GM19025 (cell line): ENCODE results near the gene HELZ.
"Not testable (repeated sequence)": the region's sequence is repeated elsewhere in the genome, so short reads cannot be mapped to it uniquely, and the experiment has no call there.

Experiments used
- ATAC-seq: cut with Tn5 transposase; IDR thresholded peaks from one replicate; pipeline ENCODE4 v1.9.1; 2021; ENCODE audit warnings: mild to moderate bottlenecking, low read depth, moderate library complexity; ENCODE audit not compliant: unreplicated experiment

HELZ gene

DNA sequence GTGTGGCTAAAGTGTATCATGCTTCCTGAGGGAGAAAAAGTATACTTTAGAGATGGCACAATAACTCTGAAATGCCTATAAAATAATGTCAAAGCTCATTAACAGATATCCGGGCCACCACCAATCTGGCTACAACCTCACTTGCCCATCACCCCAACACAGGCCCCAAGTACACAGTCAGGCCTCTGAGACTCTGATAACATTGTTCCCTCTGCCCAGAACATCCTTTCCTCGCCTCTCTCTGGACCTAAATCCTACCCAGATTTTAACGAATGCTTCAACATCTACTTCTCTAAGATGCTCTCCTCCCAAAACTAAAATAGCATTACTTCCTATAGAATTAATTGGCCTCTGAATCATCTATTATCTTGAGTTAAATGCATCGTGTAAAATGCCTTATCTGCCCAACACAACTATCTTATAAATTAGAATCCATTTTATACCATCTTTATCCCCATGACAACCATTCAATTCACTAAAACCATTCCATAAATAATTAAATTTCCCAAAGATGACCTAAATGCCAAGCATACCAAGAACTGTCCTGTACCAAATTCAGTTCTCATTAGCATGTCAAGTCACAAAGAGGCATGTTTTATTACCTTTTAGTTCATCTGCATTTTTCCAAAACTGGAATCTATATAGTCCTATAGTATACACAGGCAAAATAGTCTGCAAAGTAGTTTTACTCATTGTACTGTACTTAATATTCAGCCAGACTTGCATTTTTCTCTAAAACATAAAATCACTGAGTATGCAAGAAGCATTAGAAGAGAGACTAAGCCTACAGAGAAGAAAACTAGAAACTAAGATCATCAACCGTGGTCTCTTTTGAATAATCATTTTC is 15.7 kb downstream of the HELZ start:
- no peak for ATAC-seq

DNA sequence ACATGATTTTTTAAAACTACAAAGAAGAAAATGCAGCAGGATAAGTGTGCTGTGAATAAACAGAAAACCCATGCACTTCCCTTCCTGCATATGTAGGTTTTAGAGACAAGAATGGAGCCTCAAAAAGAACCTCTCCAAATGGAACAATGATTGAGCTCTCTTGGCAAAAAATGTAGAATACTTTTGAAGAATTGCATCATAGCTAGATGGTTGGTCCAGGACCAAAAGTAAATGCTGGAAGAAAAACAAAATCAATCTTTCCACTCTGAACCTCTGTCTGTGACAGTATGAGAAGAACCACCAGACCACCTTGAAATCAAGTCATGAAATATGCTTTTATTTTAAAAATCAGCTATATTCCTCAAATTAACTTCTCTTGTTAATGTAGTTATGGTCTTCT is 17.5 kb downstream of the HELZ start:
- ATAC-seq, result no peak

DNA sequence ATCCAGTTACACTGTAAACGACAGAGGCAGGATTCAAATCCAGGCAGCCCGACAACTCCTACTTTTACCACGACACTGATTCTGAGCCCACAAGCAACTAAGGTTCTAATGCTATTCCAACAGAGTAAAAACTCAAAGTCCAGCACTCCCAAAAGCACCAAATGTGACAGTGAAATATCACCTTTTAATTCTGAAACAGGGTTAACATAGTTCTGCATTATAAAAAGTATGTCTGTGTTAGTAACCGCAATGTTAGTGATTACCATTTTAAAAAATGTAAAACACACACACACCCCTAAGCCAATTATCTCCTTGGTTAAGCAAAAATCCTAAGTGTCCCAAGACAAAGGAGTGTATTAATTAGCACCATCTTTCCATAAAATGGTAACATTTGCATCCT is 19.7 kb downstream of the HELZ start:
- ATAC-seq, result no peak

DNA sequence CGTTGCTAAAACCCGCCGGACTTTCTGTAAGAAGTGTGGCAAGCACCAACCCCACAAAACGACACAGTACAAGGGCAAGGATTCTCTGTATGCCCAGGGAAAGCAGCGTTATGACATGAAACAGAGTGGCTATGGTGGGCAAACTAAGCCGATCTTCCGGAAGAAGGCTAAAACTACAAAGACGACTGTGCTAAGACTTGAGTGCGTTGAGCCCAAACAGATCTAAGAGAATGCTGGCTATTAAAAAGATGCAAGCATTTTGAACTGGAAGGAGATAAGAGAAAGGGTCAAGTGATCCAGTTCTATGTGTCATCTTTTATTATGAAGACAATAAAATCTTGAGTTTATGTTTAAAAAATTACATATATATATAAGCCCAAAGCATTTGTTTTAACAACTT is 20.3 kb downstream of the HELZ start:
- ATAC-seq, result no peak

DNA sequence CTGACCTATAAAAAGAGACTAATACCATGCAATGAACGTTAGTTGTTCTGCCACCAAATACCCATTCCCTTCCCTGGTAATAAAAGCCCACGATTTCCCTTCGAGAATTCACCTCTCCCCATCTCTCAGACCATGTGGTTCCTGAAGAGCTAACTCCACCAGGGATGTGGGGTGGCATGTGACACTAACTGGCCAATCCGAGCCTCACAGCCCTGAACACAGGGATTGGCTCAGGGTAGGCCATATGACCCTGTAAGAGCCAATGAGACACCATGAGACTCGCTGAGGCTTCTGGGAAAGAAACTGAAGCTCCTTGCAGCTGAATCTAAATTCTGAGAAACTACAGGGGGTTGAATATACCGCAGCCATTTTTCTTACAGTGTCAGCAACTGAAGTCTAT is 21.1 kb downstream of the HELZ start:
- no peak for ATAC-seq

DNA sequence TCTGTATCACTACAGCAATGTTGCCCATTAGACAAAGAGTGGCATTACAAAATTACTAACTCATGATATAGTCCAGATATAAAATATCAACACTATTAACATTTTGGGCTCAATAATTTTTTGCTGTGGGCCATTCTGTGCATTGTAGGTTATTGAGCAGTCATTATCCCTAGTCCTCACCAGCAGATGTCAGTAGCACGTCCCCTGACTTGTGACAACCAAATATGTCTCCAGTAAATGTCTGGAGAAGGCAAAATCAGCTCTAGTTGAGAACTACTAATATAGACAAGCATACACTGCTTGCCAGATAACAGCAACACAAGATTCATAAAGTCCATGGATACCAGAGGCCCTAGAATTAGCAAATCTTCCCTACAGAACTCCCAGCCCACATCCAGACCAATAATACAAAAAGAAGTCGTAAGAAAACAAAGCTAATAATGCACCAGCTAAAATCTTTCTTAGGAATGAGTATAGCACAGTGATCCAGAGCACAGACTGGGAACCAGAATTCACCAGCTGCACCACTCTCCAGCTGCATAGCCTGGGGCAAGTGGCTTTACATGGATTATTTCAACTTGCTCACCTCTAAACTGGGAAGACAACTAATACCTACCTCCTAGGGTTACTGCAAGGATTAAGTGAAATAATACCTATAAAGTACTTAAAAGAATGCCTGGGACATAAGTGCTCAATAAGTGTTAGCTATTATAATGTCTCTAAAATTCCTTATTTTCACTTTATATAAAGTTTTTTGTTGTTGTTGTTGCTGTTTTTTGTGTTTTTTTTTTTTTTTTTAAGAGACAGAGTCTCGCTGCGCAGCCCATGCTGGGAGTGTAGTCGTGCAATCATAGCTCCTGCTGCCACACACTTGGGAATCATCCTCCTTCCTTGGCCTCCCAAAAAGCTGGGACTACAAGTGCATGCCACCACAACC is 23.7 kb downstream of the HELZ start:
- ATAC-seq, result no peak

DNA sequence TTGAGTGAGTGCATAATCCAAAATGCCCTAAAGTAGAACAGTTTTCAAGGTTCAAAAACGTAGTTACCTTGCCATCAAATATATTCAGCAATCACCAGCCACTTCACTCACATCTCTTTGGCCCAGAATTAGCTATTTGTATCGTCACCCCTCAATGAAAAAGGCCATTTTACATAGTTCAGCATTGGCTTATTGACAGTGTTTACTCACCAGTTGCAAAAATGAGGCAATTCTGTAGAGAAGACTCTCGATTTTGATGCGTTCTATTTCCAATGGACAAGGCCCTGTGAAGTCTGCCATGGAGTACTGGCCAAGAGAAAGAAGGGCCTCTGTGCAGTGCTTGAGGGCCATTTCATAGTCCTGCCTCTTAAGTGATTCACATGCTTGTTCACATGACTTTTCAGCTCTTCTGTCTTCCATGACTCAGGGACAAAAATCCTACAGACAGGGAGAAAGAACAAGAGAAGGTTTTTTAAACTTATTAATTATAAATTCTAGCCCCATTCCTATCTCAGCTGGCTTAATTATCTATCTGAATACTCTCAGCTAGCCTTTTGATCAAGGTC is 26.5 kb downstream of the HELZ start:
- ATAC-seq, result no peak

DNA sequence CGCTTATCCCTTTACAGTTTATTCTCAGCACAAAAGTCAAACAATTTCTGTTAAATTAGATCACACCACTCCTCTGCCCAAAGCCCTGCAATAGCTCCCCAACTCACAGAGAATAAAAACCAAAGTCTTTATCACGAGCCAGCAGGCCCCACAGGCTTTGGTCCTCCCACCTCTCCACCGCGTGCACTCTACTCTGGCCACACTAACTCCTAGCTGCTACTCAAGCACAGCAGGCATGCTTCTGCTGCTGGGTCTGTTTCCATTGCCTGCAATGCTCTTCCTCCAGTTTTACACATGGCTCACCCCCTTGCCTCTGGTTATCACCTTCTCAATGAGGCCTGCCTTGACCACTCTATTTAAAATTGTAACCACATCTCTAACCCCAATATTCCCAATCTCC is 27.6 kb downstream of the HELZ start:
- ATAC-seq, result no peak

DNA sequence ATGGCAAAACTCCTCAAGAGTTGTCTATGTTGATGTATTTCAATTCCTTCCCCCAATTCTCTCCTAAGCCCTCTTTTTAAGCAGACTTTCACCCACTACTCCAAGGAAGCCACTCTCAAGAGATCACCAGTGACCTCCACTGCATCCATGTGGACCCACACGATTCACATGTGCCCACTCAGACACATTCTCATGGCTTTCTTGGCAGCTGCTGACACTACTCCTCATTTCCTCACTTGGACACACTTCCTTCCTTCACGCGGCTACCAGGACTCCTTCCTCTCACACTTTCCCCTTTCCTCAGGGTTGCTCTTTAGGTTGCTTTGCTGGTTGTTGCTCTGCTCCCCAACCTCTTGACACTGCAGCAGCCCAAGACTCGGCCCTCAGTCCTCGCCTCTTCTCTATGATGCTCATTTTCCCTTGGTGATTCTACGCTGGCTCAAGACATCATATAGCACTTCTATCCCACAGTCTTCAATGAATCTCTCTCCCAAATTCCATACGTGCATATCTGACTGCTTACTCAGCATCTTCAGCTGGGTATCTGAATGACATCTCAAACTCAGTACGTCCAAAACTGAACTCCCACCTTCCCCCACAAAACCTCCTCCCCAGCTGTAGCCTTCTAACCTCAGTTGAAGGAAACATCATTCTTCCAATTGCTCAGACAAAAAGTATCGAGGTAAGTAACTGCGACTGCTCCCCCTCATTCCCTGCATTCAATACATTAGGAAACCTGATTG is 28.2 kb downstream of the HELZ start:
- no peak for ATAC-seq

DNA sequence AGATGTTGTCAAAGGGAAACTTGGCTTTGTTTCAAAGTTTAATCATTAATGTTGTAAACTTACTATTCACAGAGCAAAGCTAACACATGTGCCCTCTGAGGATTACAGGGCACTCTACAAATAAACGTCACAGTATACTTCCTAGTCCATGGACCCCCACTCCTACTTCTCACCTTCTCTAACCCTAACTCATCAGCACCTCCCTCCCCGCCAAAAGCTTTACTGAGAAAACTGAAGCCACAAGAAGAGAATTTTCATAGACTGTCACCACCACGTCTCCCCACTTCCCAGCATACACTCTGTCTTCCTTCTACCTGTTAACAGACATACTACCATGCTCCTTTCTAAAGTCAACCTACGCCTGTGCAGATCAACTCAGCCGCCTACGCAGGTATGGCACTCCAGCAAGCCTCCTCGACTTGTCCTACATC is 29.0 kb downstream of the HELZ start:
- ATAC-seq, result no peak

DNA sequence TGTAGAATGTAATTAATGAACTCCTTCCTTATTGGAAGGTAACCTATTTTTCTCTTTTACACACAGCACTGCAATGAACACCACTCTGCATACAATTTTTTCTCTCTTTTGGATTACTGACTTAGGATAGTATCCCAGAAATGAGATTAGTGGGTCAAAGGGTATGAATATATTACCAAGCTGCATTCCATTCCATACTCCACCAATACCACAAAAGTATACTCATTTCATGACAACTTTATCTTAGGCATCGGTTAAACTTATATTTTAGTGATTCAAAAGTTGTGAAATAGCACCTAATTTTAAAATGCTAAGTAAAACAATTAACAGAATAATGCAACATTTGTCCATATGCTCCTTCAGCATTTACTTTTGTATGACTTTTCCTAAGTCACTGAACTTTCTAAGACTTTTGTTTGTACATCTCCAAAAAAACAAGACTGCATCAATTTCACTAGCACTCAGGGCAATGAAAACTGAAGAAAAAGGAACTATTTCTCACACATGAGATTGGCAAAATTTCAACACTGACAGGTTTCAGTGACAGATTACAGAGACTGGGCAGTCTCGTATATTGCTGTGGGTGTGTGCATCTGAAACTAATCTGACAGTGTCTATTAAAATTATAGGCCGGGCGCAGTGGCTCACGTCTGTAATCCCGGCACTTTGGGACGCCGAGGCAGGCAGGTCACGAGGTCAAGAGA is 32.1 kb downstream of the HELZ start:
- ATAC-seq, result no peak

DNA sequence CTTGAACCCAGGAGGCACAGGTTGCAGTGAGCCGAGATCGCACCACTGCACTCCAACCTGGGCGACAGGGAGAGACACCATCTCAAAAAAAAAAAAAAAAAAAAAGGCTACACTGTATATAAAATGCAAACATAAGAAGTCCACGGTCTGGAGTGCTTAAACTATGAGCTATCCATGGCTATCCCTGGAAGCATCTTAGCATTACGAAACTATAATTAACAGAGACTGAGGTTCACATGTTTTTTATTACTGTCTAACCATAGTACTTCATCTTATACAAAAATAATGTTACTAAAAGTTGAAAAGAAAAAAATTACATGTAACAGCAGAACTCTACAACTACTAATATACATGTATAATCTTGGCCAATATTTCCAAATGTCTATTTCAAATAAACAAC is 32.8 kb downstream of the HELZ start:
- no peak for ATAC-seq

DNA sequence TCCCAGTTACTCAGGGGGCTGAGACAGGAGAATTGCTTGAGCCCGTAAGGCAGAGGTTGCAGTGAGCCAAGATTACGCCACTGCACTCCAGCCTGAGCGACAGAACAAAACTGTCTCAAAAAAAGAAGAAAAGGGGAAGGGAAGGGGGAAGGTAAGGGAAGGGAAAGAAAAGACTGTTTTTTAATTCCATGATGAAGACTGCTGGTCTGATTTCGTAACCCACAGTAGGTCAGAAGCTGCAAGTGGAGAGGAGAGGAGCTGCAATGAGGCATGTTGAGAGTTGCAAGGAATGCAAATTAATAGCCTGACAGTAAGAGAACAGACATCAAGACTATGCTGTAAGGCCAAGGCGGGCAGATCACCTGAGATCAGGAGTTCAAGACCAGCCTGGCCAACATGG is 33.3 kb downstream of the HELZ start:
- no peak for ATAC-seq

DNA sequence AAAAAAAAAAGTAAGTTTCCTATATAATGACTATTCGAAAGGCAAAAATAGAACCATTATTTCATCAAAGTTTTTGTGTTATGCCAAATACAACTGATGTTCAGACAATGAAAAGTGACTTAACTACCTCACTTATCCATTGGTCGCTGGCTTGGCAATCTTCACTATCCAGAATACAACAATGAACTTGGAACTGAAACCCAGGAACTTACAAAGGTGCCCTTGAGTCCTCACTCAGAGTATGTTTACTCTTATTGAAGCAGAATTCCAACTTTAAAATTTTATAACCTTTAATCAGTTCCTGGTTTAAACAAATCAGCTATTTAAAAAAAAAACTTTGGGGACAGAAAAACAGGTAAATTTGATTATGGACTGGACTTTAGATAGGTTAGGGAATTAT is 34.1 kb downstream of the HELZ start:
- no peak for ATAC-seq

DNA sequence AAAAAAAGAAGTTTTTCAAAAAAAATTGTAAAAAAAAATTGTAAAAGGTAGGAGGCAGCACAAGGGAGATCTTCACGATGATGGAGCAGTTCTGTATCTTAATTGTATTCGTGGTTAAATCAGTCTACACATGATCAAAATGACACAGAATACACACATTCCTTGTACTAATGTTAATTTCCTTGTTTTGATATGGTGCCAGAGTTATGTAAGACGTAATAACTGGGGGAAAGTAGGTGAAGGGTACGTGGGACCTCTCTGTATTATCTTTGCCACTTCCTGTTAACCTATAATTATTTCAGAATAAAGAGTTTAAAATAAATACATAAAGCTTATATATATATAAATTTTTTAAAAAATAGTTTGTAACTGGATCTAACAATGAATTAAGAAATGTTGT is 36.8 kb downstream of the HELZ start:
- no peak for ATAC-seq

DNA sequence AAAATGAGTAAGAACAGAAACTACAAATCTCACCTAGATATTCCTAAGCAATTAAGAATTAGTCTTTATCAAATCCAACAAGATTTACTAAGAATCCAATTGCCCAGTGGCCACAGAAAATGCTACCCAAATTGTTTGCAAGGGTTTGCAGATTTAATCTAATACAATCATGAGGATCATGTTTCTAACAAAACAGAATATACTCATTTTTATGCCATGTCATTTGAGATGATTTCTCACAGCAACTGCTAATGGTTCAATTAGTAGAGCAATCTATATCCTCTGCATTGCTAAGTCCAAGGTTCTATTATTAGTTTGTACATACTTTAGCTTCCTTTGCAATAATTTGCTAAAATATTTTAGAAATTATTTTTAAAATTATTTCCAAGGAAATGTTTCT is 41.2 kb downstream of the HELZ start:
- no peak for ATAC-seq

DNA sequence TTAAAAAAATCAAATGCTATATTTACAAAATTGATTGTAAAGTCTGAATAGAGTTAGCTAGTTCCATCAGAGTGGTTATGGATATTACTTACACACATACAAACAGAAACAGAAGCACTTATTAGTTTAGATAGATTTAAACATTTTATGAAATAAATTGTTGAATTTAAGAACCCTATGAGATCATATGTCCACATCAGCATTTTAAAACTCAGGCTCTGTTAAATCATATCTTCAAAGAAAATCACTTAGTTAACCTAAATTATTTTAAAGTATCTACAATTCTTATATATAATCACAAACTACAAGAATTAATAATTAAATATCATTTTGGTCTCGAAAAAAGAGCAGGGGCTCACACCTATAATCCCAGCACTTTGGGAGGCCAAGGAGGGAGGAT is 42.5 kb downstream of the HELZ start:
- ATAC-seq, result no peak

DNA sequence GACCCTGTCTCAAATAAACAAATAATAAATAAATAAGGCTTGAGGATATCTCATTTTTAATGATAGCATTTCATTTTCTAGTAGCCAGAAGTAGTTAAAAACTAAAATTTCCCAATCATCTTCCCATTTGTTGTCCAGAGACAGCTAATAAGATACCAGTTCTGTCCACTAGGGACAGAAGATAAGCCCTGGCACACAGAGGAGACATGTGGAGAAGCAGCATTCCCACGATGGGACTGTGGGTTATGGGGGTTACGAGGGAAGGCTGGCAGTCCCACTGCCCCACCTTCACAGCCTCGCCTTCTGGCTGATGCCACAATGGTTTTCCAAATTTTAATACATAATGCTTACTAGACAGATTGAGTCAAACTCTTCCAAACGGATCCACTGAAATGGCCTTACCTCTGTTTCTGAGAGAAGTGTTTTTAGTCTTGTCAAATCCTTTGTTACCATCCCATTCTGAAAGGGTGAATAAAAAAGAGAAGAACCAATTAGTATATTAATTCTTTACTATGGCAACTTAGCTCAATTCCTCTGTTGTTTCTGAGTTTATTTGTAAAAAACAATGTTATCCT is 44.2 kb downstream of the HELZ start:
- ATAC-seq, result no peak

DNA sequence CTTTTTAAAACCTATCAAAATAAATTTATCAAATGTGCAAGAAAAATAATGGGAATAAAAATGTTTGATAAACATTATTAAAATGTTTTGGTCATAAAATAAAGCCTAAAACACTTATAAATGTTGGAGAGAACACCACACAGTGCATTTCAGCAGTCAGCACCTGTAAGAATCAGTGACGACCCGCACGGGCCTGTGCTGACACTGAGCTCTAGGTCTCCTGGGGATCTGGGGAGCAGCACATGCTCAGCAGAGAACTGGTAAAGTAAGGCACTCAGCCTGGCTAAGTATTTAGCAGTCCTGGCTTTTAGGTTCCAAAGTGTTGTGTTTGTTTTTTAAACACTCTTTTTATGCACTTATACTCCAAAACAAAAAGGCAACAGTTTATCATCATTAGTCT is 46.9 kb downstream of the HELZ start:
- no peak for ATAC-seq

DNA sequence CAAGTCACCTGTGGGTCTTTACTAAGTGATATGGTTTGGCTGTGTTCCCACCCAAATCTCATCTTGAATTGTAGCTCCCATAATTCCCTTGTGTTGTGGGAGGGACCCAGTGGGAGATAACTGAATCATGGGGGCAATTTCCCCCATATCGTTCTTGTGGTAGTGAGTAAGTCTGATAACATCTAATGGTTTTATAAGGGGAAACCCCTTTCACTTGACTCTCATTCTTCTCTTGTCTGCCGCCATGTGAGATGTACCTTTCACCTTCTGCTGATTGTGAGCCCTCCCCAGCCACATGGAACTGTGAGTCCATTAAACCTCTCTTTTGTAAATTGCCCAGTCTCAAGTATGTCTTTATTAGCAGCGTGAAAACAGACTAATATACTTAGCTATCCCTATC is 48.0 kb downstream of the HELZ start:
- ATAC-seq, result not testable (repeated sequence)
